ENCODE results near the gene IGF2BP3.
A peak's percentile ranks its signal among the peaks of the same experiment; 100 is the strongest.

The IGF2BP3 gene

GRCh38 chr7:23438171-23438570 lies 32.1 kb downstream of the IGF2BP3 start:
- DNase-seq (ENCODE audit: insufficient read length, low spot score) (no peak), FAIRE-seq (no peak)

GRCh38 chr7:23434147-23434917 lies 36.0 kb downstream of the IGF2BP3 start:
- TF ChIP-seq POU2F2 (IDR thresholded peaks at IDR 0.05; ENCODE audit: low read depth, low read length) = no peak
- no peak for TF ChIP-seq POLR2AphosphoS5 (IDR thresholded peaks at IDR 0.05; ENCODE audit: low read depth, low read length)
- TF ChIP-seq POLR2A (IDR thresholded peaks at IDR 0.05; ENCODE audit: low read depth, low read length) = no peak
- no peak for TF ChIP-seq PAX5 (IDR thresholded peaks at IDR 0.05; ENCODE audit: insufficient read depth, low read length, severe bottlenecking)
- TF ChIP-seq SPI1 (IDR thresholded peaks at IDR 0.05; ENCODE audit: low read depth, low read length) = no peak
- no peak for TF ChIP-seq TAF1 (IDR thresholded peaks at IDR 0.05; ENCODE audit: low read depth, low read length)
- DNase-seq (ENCODE audit: insufficient read length, low spot score) (no peak), FAIRE-seq (peak; percentile 28)

More at GRCh38 chr7:23438171-23438570, 32.1 kb downstream of the IGF2BP3 start:
- TF ChIP-seq POLR2A (IDR thresholded peaks at IDR 0.05; ENCODE audit: low read depth, low read length) (no peak), TAF1 (IDR thresholded peaks at IDR 0.05; ENCODE audit: low read depth, low read length) (no peak)

GRCh38 chr7:23431702-23432199 lies 38.5 kb downstream of the IGF2BP3 start:
- FAIRE-seq (peak; percentile 38), DNase-seq (ENCODE audit: insufficient read length, low spot score) (no peak)
- TF ChIP-seq POU2F2 (IDR thresholded peaks at IDR 0.05; ENCODE audit: low read depth, low read length) (no peak), POLR2AphosphoS5 (IDR thresholded peaks at IDR 0.05; ENCODE audit: low read depth, low read length) (no peak)

- FAIRE-seq = no peak
- DNase-seq (ENCODE audit: insufficient read length, low spot score) = no peak
These were observed 39.4 kb downstream of the IGF2BP3 start for GRCh38 chr7:23430893-23431259.

GRCh38 chr7:23426876-23427275 lies 43.4 kb downstream of the IGF2BP3 start:
- FAIRE-seq (no peak), DNase-seq (ENCODE audit: insufficient read length, low spot score) (no peak)
- TF ChIP-seq TAF1 (IDR thresholded peaks at IDR 0.05; ENCODE audit: low read depth, low read length) = no peak
- no peak for TF ChIP-seq POU2F2 (IDR thresholded peaks at IDR 0.05; ENCODE audit: low read depth, low read length)
- no peak for TF ChIP-seq POLR2A (IDR thresholded peaks at IDR 0.05; ENCODE audit: low read depth, low read length)
- TF ChIP-seq PAX5 (IDR thresholded peaks at IDR 0.05; ENCODE audit: insufficient read depth, low read length, severe bottlenecking) = no peak
- TF ChIP-seq POLR2AphosphoS5 (IDR thresholded peaks at IDR 0.05; ENCODE audit: low read depth, low read length) = no peak
- no peak for TF ChIP-seq SPI1 (IDR thresholded peaks at IDR 0.05; ENCODE audit: low read depth, low read length)

More at GRCh38 chr7:23430893-23431259, 39.4 kb downstream of the IGF2BP3 start:
- TF ChIP-seq POLR2A (IDR thresholded peaks at IDR 0.05; ENCODE audit: low read depth, low read length) (no peak), TAF1 (IDR thresholded peaks at IDR 0.05; ENCODE audit: low read depth, low read length) (no peak), SPI1 (IDR thresholded peaks at IDR 0.05; ENCODE audit: low read depth, low read length) (no peak), POU2F2 (IDR thresholded peaks at IDR 0.05; ENCODE audit: low read depth, low read length) (no peak), PAX5 (IDR thresholded peaks at IDR 0.05; ENCODE audit: insufficient read depth, low read length, severe bottlenecking) (no peak), POLR2AphosphoS5 (IDR thresholded peaks at IDR 0.05; ENCODE audit: low read depth, low read length) (no peak)

- FAIRE-seq = no peak
- DNase-seq (ENCODE audit: insufficient read length, low spot score) = no peak
- TF ChIP-seq POLR2AphosphoS5 (IDR thresholded peaks at IDR 0.05; ENCODE audit: low read depth, low read length) = no peak
- no peak for TF ChIP-seq TAF1 (IDR thresholded peaks at IDR 0.05; ENCODE audit: low read depth, low read length)
- no peak for TF ChIP-seq SPI1 (IDR thresholded peaks at IDR 0.05; ENCODE audit: low read depth, low read length)
- TF ChIP-seq PAX5 (IDR thresholded peaks at IDR 0.05; ENCODE audit: insufficient read depth, low read length, severe bottlenecking) = no peak
- TF ChIP-seq POU2F2 (IDR thresholded peaks at IDR 0.05; ENCODE audit: low read depth, low read length) = no peak
- TF ChIP-seq POLR2A (IDR thresholded peaks at IDR 0.05; ENCODE audit: low read depth, low read length) = no peak
These were observed 47.4 kb downstream of the IGF2BP3 start for GRCh38 chr7:23422909-23423308.

- TF ChIP-seq POU2F2 (IDR thresholded peaks at IDR 0.05; ENCODE audit: low read depth, low read length) (no peak), POLR2A (IDR thresholded peaks at IDR 0.05; ENCODE audit: low read depth, low read length) (no peak), PAX5 (IDR thresholded peaks at IDR 0.05; ENCODE audit: insufficient read depth, low read length, severe bottlenecking) (no peak), SPI1 (IDR thresholded peaks at IDR 0.05; ENCODE audit: low read depth, low read length) (no peak), TAF1 (IDR thresholded peaks at IDR 0.05; ENCODE audit: low read depth, low read length) (no peak), POLR2AphosphoS5 (IDR thresholded peaks at IDR 0.05; ENCODE audit: low read depth, low read length) (no peak)
- no peak for FAIRE-seq
- DNase-seq (ENCODE audit: insufficient read length, low spot score) = no peak
These were observed 47.9 kb downstream of the IGF2BP3 start for GRCh38 chr7:23422384-23422783.

GRCh38 chr7:23419845-23420244 lies 50.4 kb downstream of the IGF2BP3 start:
- DNase-seq (ENCODE audit: insufficient read length, low spot score) (no peak), FAIRE-seq (no peak)
- no peak for TF ChIP-seq TAF1 (IDR thresholded peaks at IDR 0.05; ENCODE audit: low read depth, low read length)
- no peak for TF ChIP-seq POLR2AphosphoS5 (IDR thresholded peaks at IDR 0.05; ENCODE audit: low read depth, low read length)
- TF ChIP-seq SPI1 (IDR thresholded peaks at IDR 0.05; ENCODE audit: low read depth, low read length) = no peak
- TF ChIP-seq PAX5 (IDR thresholded peaks at IDR 0.05; ENCODE audit: insufficient read depth, low read length, severe bottlenecking) = no peak
- TF ChIP-seq POLR2A (IDR thresholded peaks at IDR 0.05; ENCODE audit: low read depth, low read length) = no peak
- no peak for TF ChIP-seq POU2F2 (IDR thresholded peaks at IDR 0.05; ENCODE audit: low read depth, low read length)

GRCh38 chr7:23419160-23419559 lies 51.1 kb downstream of the IGF2BP3 start:
- no peak for TF ChIP-seq POLR2A (IDR thresholded peaks at IDR 0.05; ENCODE audit: low read depth, low read length)
- TF ChIP-seq POU2F2 (IDR thresholded peaks at IDR 0.05; ENCODE audit: low read depth, low read length) = no peak
- no peak for TF ChIP-seq SPI1 (IDR thresholded peaks at IDR 0.05; ENCODE audit: low read depth, low read length)
- TF ChIP-seq PAX5 (IDR thresholded peaks at IDR 0.05; ENCODE audit: insufficient read depth, low read length, severe bottlenecking) = no peak
- TF ChIP-seq POLR2AphosphoS5 (IDR thresholded peaks at IDR 0.05; ENCODE audit: low read depth, low read length) = no peak
- TF ChIP-seq TAF1 (IDR thresholded peaks at IDR 0.05; ENCODE audit: low read depth, low read length) = no peak
- FAIRE-seq = no peak
- DNase-seq (ENCODE audit: insufficient read length, low spot score) = no peak

GRCh38 chr7:23418046-23418445 lies 52.2 kb downstream of the IGF2BP3 start:
- FAIRE-seq (peak; percentile 51), DNase-seq (ENCODE audit: insufficient read length, low spot score) (no peak)
- no peak for TF ChIP-seq POLR2AphosphoS5 (IDR thresholded peaks at IDR 0.05; ENCODE audit: low read depth, low read length)
- no peak for TF ChIP-seq POU2F2 (IDR thresholded peaks at IDR 0.05; ENCODE audit: low read depth, low read length)
- no peak for TF ChIP-seq SPI1 (IDR thresholded peaks at IDR 0.05; ENCODE audit: low read depth, low read length)
- no peak for TF ChIP-seq TAF1 (IDR thresholded peaks at IDR 0.05; ENCODE audit: low read depth, low read length)
- TF ChIP-seq POLR2A (IDR thresholded peaks at IDR 0.05; ENCODE audit: low read depth, low read length) = no peak
- TF ChIP-seq PAX5 (IDR thresholded peaks at IDR 0.05; ENCODE audit: insufficient read depth, low read length, severe bottlenecking) = no peak

Data from GM12891 (cell line).